Inflammatory macrophage (primary cell): ENCODE results near the gene MRPL54.

Experiments used
- DNase-seq, 2 donors: peaks; one replicate each; pipeline ENCODE4 v3.0.0-alpha.2; 2020 to 2022

MRPL54 gene

GRCh38 chr19:3770136-3770999 lies 7.9 kb downstream of the MRPL54 start:
- DNase-seq: no peak

- no peak for DNase-seq
Observed at GRCh38 chr19:3771000-3771905, 8.8 kb downstream of the MRPL54 start.

- no peak for DNase-seq
Observed at GRCh38 chr19:3771906-3772455, 9.5 kb downstream of the MRPL54 start, which contains the start of gene RAX2. Gene RAX2, minus strand, starts transcription at chr19:3772228. Its CDS starts 486 bp downstream, at chr19:3771742.

- no peak for DNase-seq
Observed at GRCh38 chr19:3773814-3774515, 11.5 kb downstream of the MRPL54 start.

- DNase-seq: no peak
Observed at GRCh38 chr19:3774621-3775373, 12.3 kb downstream of the MRPL54 start.

GRCh38 chr19:3775374-3775711 lies 12.9 kb downstream of the MRPL54 start:
- no peak for DNase-seq

- DNase-seq: no peak
Observed at GRCh38 chr19:3775831-3776230, 13.3 kb downstream of the MRPL54 start.

- no peak for DNase-seq
Observed at GRCh38 chr19:3776479-3777040, 14.1 kb downstream of the MRPL54 start.

- no peak for DNase-seq
Observed at GRCh38 chr19:3778104-3778867, 15.8 kb downstream of the MRPL54 start.

- no peak for DNase-seq
Observed at GRCh38 chr19:3778899-3779723, 16.6 kb downstream of the MRPL54 start.

- no peak for DNase-seq
Observed at GRCh38 chr19:3780786-3781304, 18.4 kb downstream of the MRPL54 start.

GRCh38 chr19:3781603-3782002 lies 19.1 kb downstream of the MRPL54 start:
- DNase-seq: no peak

- DNase-seq: no peak
Observed at GRCh38 chr19:3782330-3782729, 19.8 kb downstream of the MRPL54 start.

- no peak for DNase-seq
Observed at GRCh38 chr19:3782903-3783302, 20.4 kb downstream of the MRPL54 start.

- DNase-seq: peak in 1 of 2 donors; percentile 33
Observed at GRCh38 chr19:3783660-3784584, 21.4 kb downstream of the MRPL54 start.

GRCh38 chr19:3784607-3785450 lies 22.3 kb downstream of the MRPL54 start:
- DNase-seq: peak in 1 of 2 donors; percentile 94

GRCh38 chr19:3785451-3785937 lies 23.0 kb downstream of the MRPL54 start:
- DNase-seq: peak in 1 of 2 donors; percentile 81
